Activated T-helper 17 cell treated with anti-CD3 and anti-CD28 coated beads, Interleukin-2, amount 50 U/mL, for 72 hours (primary cell): Measurements from ENCODE around the gene ASCC1. TPM values are rescaled to one million over a fixed set of nuclear protein-coding genes. Genes with fewer than 3 reads are reported as not detected.

Source experiments
- ATAC-seq: fragments of 150-1000 bp; cut with Tn5 transposase; replicated peaks from 2 replicates; pipeline ENCODE4 v1.10.0; 2021; ENCODE audit warnings: mild to moderate bottlenecking, moderate library complexity
- H3K27ac Mint-ChIP-seq: one replicate; pipeline ENCODE4 v1.8.0; 2022; ENCODE audit warnings: mixed read lengths
- H3K27me3 Mint-ChIP-seq: one replicate; pipeline ENCODE4 v1.8.0; 2022; ENCODE audit warnings: mixed read lengths
- H3K36me3 Mint-ChIP-seq: one replicate; pipeline ENCODE4 v1.8.0; 2022; ENCODE audit warnings: low read depth, mild to moderate bottlenecking, mixed read lengths
- H3K4me1 Mint-ChIP-seq: one replicate; pipeline ENCODE4 v1.8.0; 2022; ENCODE audit warnings: mixed read lengths
- H3K4me3 Mint-ChIP-seq: one replicate; pipeline ENCODE4 v1.8.0; 2022; ENCODE audit warnings: mild to moderate bottlenecking, mixed read lengths
- H3K9me3 Mint-ChIP-seq: one replicate; pipeline ENCODE4 v1.8.0; 2022; ENCODE audit warnings: mixed read lengths
- total RNA-seq, 2 donors: library from RNA; stranded (reverse); gene quantifications; one replicate each; pipeline ENCODE4 v1.2.3, GENCODE V29; 2022

Gene ASCC1
- total RNA-seq, 2 donors from 2014 or later, result 44.0 to 48.6 TPM

- H3K27ac Mint-ChIP-seq, result peak overlapping the region; percentile 98
- ATAC-seq, result no peak
- peaks cover 53% of the 10 kb centered on the region for H3K4me1 Mint-ChIP-seq
- peak overlapping the region; percentile 91 for H3K4me3 Mint-ChIP-seq
- peaks cover 44% of the 10 kb centered on the region for H3K36me3 Mint-ChIP-seq
- H3K9me3 Mint-ChIP-seq, result no peaks in the 10 kb centered on the region
- no peaks in the 10 kb centered on the region for H3K27me3 Mint-ChIP-seq
Measured at GRCh38 chr10:72105710-72106109, 110.4 kb downstream of the ASCC1 start.

- Mint-ChIP-seq H3K4me3 (no peak overlapping the region), H3K36me3 (peaks cover 49% of the 10 kb centered on the region), H3K9me3 (no peaks in the 10 kb centered on the region), H3K27me3 (no peaks in the 10 kb centered on the region), H3K27ac (peak overlapping the region; percentile 40), H3K4me1 (peaks cover 51% of the 10 kb centered on the region)
- no peak for ATAC-seq
Measured at GRCh38 chr10:72105098-72105475, 111.0 kb downstream of the ASCC1 start.

- Mint-ChIP-seq H3K27ac (peak overlapping the region; percentile 47), H3K36me3 (peaks cover 54% of the 10 kb centered on the region), H3K9me3 (no peaks in the 10 kb centered on the region), H3K4me3 (no peak overlapping the region), H3K4me1 (peaks cover 47% of the 10 kb centered on the region), H3K27me3 (no peaks in the 10 kb centered on the region)
- ATAC-seq, result no peak
Measured at GRCh38 chr10:72104472-72105097, 111.5 kb downstream of the ASCC1 start.

- no peak for ATAC-seq
- Mint-ChIP-seq H3K27me3 (no peaks in the 10 kb centered on the region), H3K36me3 (peaks cover 79% of the 10 kb centered on the region), H3K27ac (no peak overlapping the region), H3K4me3 (no peak overlapping the region), H3K4me1 (peaks cover 38% of the 10 kb centered on the region), H3K9me3 (no peaks in the 10 kb centered on the region)
Measured at GRCh38 chr10:72099600-72099921, 116.5 kb downstream of the ASCC1 start.

GRCh38 chr10:72098836-72099599, 117.1 kb downstream of the ASCC1 start:
- Mint-ChIP-seq H3K4me3 (no peak overlapping the region), H3K4me1 (peaks cover 37% of the 10 kb centered on the region), H3K27ac (peak overlapping the region; percentile 73), H3K36me3 (peaks cover 78% of the 10 kb centered on the region), H3K9me3 (no peaks in the 10 kb centered on the region), H3K27me3 (no peaks in the 10 kb centered on the region)
- ATAC-seq, result no peak

GRCh38 chr10:72098301-72098835, 117.7 kb downstream of the ASCC1 start:
- Mint-ChIP-seq H3K4me1 (peaks cover 32% of the 10 kb centered on the region), H3K36me3 (peaks cover 72% of the 10 kb centered on the region), H3K27ac (peak overlapping the region; percentile 73)

GRCh38 chr10:72097448-72098300, 118.4 kb downstream of the ASCC1 start:
- Mint-ChIP-seq H3K4me3 (peak overlapping the region; percentile 62), H3K27ac (peak overlapping the region; percentile 86), H3K36me3 (peaks cover 70% of the 10 kb centered on the region), H3K9me3 (no peaks in the 10 kb centered on the region), H3K4me1 (peaks cover 32% of the 10 kb centered on the region), H3K27me3 (no peaks in the 10 kb centered on the region)
- ATAC-seq, result peak; percentile 78

More at GRCh38 chr10:72098301-72098835, 117.7 kb downstream of the ASCC1 start:
- no peaks in the 10 kb centered on the region for H3K9me3 Mint-ChIP-seq
- no peak for ATAC-seq
- no peaks in the 10 kb centered on the region for H3K27me3 Mint-ChIP-seq
- H3K4me3 Mint-ChIP-seq, result no peak overlapping the region

- peaks cover 31% of the 10 kb centered on the region for H3K4me1 Mint-ChIP-seq
- ATAC-seq, result peak; percentile 55
- peak overlapping the region; percentile 86 for H3K27ac Mint-ChIP-seq
- H3K4me3 Mint-ChIP-seq, result peak overlapping the region; percentile 62
- peaks cover 57% of the 10 kb centered on the region for H3K36me3 Mint-ChIP-seq
- no peaks in the 10 kb centered on the region for H3K27me3 Mint-ChIP-seq
- H3K9me3 Mint-ChIP-seq, result no peaks in the 10 kb centered on the region
Measured at GRCh38 chr10:72096115-72097000, 119.7 kb downstream of the ASCC1 start.

GRCh38 chr10:72095195-72095594, 120.9 kb downstream of the ASCC1 start:
- peak overlapping the region; percentile 62 for H3K4me3 Mint-ChIP-seq
- peaks cover 47% of the 10 kb centered on the region for H3K36me3 Mint-ChIP-seq
- peak overlapping the region; percentile 63 for H3K27ac Mint-ChIP-seq
- ATAC-seq, result peak; percentile 63
- no peaks in the 10 kb centered on the region for H3K9me3 Mint-ChIP-seq
- peaks cover 32% of the 10 kb centered on the region for H3K4me1 Mint-ChIP-seq
- H3K27me3 Mint-ChIP-seq, result no peaks in the 10 kb centered on the region

GRCh38 chr10:72094574-72094973, 121.5 kb downstream of the ASCC1 start:
- ATAC-seq, result peak; percentile 15
- Mint-ChIP-seq H3K4me1 (peaks cover 39% of the 10 kb centered on the region), H3K9me3 (no peaks in the 10 kb centered on the region), H3K27ac (peak overlapping the region; percentile 63), H3K4me3 (peak overlapping the region; percentile 62), H3K27me3 (no peaks in the 10 kb centered on the region), H3K36me3 (peaks cover 41% of the 10 kb centered on the region)

GRCh38 chr10:72093450-72093849, 122.6 kb downstream of the ASCC1 start:
- Mint-ChIP-seq H3K4me1 (peaks cover 41% of the 10 kb centered on the region), H3K4me3 (no peak overlapping the region), H3K27ac (no peak overlapping the region), H3K27me3 (no peaks in the 10 kb centered on the region), H3K9me3 (no peaks in the 10 kb centered on the region), H3K36me3 (peaks cover 34% of the 10 kb centered on the region)
- no peak for ATAC-seq

- Mint-ChIP-seq H3K27ac (no peak overlapping the region), H3K36me3 (peaks cover 37% of the 10 kb centered on the region), H3K9me3 (no peaks in the 10 kb centered on the region), H3K4me1 (peaks cover 41% of the 10 kb centered on the region), H3K4me3 (no peak overlapping the region), H3K27me3 (no peaks in the 10 kb centered on the region)
- no peak for ATAC-seq
Measured at GRCh38 chr10:72092987-72093386, 123.1 kb downstream of the ASCC1 start.

- peaks cover 36% of the 10 kb centered on the region for H3K36me3 Mint-ChIP-seq
- H3K9me3 Mint-ChIP-seq, result no peaks in the 10 kb centered on the region
- peaks cover 39% of the 10 kb centered on the region for H3K4me1 Mint-ChIP-seq
- no peaks in the 10 kb centered on the region for H3K27me3 Mint-ChIP-seq
- no peak for ATAC-seq
- no peak overlapping the region for H3K4me3 Mint-ChIP-seq
- H3K27ac Mint-ChIP-seq, result no peak overlapping the region
Measured at GRCh38 chr10:72092171-72092924, 123.7 kb downstream of the ASCC1 start.
